CD4-positive, alpha-beta T cell treated with Interferon gamma for 1 hour (primary cell): ENCODE data around the gene TNS2.
A peak's percentile ranks its signal among the peaks of the same experiment; 100 is the strongest.

Source experiments
- DNase-seq: peaks from one replicate; pipeline ENCODE4 v3.0.0-alpha.2; 2020

TNS2 gene

DNA sequence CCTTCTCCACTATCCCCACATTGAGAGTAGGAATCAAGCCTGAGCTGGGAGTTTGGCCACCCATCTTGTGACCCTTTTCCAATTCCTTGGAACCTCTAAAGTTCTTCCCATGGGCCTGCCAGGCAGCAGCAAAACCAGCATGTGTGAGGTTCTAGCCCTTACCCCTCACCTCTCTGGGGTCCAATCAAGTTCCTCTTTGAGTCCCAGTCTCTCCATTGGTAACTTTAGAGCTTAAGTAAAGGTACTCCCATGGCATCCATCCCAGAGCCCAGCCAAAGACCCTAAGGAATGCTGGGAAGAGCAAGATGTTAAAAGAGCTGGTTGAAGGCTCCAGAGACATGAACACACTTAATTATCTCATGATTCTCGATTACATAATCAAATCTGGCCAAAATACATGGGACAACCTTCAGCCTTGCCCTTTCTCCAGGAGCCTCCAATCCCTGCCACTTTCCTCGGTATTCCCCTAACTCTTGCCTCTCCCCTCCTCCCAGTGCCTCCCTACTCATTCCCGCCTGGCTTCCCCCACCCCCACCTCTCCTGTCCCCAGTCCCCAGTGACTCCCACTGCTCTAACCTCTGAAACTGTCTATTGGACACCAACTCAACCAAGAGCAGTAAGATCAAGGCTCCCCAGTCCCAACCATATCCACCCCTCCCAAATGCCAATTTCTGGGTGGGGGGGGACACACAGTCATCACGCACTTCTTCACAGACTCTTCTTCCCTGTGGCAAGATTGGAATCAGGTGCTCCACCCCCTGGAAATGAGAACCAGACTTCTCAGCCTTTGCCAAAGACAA is 4.8 kb upstream of the TNS2 start:
- no peak for DNase-seq

DNA sequence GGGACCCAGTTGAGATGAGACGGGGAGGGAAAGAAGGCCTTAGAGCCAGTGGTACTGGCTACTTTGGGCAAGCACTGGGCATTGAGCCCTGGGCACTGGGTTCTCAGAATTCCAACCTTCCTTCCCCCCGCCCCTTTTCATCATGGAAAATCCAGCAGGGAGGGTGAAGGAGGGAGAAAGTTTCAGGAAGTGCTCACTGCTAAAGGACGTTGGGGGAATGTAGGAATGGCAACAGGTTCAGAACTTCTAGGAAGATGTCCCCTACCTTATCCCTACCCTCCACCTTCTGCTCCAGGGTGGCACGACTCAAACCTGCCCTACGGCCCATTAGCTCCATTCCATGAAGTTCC is 4.2 kb upstream of the TNS2 start:
- DNase-seq, result no peak

DNA sequence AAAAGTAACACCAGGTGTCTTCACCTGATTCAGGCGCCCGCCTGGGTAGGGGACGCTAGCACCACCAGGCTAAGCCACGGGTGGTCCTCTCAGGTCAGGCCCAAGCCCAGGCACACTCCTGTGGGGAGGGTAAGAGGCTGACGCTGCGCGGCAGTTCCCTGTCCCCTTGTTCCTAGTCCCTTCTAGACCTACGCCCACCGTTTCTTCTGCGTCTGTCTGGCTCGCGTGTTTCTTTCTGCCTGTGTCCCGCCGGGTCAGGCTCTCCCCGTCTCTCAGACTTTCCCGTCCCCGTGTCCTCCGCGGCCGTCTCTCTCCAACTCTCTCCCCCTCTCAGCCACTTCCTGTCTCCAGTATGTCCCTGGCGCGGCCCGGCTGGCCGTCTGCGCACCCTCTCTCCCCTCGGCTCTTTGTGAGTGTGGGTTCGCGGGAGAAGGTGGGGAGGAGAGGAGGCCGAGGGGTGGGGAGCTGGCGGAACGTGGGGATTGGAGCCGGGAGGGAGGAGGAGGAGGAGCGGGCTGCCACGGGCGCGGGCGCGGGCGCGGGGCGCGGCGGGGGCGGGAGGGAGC is 3.1 kb upstream of the TNS2 start:
- no peak for DNase-seq

DNA sequence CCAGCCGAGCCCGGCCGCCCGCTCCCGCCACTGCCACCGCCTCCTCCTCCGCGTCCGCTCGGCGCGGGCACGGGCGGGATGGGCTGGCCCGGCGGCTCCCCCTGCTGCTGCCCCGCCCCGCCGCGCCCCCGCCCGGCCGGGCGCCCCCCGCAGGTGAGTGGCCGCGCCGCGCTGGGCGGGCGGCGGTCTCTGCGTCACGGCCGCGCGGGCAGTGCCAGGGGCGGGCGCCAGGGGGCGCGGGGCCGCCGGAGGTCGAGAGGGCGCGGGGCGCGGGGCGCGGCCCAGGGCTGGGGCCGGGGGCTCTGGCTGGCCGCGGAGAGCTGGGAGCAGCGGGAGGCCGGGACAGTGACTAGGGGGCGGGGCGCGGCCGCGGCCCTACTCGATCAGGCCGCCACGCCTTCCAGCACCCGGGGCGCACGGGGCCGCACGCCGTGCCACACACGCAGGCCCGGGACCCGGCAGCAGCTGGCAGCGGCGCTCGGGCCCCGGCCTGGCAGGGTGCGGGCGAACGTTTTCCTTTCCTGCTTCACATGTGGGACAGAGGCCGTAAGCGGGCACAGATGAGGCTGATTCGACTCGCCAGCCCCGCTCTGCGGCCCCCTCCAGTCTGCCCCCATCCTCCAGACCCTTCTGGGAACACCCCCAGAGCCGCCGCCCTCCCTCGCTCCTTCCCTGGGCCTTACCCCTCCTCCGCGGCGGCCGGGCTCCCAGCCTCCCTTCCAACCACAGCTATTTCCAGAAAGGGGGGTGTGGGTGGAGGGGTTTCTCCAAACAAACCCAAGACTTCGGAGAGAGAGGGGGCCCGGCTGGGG is 2.4 kb upstream of the TNS2 start:
- peak; percentile 70 for DNase-seq

DNA sequence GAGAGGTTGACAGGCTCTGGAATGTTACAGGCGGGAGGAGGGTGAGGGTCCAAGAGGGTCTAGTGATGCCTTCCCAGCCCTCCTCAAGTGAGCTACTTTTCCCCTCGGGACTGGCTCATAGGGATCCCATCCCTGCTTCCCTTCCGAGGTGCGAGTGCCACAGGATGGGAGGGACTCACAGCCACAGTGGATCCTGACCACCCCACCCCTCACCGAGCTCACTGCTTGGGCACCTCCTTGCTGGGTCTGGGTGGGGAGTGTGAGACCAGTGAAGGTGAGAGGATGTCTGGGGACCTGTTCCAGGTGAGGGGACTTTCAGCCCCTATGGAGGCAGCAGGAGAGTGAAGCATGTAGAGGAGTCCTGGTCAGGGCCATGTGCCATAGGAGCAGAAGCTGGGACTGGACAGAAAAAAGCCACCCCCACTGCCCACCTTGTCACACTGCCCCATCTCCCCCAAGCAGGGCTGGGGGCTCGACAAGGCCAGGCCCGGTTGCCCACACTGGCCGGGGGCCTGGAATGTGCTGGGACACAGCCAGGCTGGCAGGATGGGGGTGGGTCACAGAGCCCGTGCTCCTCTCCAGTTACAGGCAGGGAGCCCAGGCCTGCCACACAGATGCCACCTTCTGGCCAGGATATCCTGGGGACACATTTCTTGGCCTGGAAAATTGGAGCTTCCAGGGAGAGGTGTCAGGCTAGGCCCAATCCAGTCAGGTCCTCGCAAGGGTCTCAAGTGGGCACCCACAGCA is 1.7 kb upstream of the TNS2 start:
- DNase-seq, result no peak

DNA sequence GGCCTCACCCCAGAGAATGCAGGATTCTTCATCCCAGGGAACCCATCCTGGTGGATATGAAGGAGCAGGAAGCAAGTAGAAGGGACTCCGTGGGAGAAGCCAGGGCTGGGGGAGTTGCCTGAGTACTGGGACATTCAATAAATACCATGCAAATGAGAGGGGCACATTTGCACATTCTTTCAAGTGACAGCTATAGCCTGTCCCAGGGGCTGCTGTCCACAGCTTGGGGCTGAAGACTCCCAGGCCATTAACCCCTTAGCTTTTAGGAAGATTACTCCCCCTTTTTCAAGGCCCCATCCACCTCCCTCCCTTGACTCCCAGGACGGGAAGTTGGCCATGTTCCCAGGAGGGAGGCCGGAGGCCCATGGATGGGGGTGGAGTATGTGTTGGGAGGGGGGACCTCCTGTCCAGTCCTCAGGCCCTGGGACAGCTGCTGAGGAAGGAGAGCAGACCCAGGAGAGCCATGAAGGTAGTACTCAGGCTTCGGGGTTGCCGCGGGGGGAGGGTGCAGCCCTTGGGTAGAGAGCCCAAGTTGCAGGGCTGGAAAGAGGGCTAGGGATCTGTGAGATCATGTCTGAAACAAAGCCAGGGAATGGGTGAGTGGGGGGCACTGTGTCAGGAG is 974 bp upstream of the TNS2 start:
- DNase-seq, result no peak

DNA sequence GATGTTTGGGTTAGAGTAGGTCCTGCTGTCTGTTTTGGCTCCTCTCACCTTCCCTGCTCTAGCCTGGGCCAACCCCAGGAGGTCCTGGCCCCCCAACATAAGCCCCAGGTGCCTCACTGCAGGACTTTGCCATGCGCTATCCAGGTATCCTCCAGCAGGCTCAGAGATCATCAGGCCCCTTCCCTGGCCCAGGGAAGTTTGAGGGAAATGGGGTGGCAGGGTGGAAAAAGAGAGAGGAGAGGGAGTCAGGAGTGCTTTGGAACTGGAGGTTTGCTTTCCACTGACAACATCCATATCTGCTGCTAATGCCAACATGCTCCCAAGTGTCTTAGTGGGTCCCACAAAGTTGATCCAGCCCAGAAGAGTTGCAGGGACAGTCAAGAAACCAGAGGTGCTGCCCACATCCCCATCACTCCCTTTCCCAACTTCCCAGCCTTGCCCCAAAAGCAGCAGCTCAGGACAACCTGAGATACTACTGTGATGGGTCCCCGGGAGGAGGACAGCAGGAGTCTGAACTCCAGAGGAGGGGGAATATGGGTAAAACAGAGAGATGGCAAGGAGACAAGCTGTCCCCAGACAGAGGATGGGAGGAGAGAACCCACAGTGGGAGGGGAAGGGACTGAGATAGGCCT is 677 bp downstream of the TNS2 start:
- DNase-seq, result no peak

DNA sequence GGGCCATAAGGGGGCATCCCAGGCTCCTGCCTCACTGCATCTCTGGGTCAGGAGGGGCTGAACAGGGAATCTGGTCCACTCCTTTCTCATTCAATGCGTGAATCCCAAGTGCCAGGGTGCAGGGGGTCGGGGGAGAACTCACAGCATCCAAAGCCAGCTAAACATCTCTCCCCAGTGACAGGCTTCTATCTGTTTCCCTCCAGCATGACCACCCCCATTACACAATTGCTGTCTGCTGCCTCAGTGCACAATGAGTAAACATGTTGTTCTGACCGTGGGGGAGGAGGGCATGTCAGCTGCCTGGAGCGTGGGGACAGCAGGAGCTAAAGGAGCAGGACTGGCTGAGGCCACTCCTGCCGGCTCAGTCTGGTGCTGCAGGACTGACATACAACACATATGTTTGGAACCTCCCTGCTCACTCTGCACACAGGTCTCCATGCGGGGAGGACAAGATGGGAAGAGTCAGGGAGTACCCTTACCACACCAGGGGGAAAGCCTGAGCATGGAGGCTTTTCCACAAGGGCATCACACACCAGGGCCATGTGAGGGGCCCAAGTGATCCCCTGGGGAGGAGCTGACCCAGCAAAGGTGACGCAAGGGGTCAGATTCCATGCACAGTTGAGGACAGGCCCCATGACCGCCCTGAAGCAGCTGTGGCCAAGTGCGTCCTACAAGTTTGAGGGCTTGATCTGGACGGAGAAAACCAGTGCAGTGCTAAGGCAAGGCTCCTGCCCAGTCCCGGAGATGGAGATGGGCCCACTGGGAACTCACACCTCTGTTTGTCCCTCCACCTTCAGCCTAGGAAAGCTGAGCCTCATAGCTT is 1.4 kb downstream of the TNS2 start:
- no peak for DNase-seq

DNA sequence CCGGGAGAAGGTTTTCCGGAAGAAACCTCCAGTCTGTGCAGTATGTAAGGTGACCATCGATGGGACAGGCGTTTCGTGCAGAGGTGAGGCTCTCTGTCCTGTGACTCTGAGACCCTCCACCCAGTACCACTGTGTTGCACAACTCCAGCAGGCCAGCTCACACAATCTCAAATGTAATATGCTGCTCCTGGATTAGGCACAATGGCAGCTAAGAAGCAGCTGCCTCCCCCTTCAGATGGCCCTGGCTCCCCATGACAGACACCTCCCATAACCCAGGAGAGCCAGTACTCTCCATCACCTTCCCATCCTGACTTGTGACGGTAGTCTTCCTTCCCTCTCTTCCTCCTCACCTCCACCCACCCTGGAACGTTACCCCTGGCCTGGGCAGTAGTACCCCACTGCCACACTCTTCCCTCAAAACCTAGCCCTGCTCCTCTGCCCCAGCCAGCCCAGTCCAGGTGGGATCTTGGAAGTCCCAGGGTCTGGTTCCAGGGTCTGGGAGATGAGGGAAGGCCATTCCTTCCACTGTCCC is 2.1 kb downstream of the TNS2 start:
- no peak for DNase-seq

DNA sequence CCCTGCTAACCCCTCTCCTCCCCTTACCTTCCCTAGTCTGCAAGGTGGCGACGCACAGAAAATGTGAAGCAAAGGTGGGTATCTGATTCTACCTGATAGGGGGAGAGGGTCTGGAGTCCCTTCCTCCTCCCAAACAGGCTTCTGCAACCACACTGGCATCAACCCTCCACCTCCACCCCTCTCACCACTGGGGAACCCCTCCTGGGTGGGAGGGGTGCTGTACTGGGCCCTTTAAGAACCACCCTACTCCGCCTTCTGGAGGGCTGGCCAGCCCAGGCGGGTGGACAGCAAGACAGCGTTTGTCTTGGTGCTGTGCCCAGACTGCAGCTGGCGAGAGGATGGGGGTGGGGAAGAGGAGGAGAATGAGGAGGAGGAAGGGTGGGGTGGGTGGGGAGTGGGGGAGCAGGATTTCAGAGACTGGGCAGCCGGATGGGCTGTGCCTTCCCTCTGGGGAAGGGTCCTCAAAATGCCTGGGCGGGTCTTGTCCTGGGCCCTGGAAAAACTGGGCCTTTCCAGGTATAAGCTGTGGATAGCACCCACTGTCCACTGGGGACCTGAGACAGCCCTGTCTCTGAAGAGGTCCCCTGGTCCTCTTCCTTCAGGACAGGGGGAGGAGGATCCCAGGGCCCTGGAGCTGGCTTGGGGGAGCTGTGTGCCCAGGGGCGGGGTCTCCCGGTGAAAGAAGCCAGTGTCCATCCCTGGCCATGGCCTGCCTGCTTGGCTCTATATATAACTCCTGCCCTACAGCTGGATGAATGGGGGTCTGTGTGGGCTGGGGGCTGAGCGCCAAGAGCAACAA is 2.8 kb downstream of the TNS2 start:
- no peak for DNase-seq

DNA sequence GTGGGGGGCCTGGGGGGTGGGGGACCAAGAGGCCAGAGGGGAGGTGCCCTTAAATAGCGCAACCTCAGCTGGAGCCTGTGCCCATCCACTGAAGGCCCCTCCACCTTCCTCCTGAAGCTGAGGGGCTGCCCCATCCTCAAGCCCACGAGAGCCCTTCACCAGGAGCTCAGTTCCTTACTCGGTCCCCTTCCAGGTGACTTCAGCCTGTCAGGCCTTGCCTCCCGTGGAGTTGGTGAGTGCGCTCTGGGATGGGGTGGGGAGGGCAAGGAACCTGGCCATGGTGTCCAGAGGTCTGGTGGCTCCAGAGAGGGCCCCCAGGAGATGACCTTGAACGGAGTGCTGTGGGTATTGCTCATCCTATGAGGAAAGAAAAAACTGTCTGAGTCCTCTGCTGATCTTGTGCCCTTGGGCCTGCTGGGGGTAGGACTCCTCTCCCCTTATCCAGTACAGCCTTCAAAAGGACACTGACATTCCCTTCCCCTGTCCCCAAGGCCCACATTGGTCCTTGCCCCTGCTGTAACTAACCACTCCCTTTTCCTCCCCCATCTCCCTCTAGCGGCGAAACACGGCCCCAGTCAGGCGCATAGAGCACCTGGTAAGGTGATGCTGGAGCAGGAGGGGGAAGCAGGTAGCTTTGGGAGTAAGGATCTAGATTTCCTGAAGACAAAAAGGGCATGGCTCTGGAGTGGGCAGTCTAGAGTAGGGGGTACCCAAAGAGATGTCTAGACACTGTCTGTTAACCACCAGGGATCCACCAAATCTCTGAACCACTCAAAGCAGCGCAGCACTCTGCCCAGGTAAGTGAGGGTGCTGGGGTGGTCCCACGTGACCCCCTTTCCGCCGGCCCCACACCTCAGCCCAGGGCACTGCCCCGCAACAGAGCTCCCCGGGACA is 3.6 kb downstream of the TNS2 start:
- DNase-seq, result peak; percentile 43

DNA sequence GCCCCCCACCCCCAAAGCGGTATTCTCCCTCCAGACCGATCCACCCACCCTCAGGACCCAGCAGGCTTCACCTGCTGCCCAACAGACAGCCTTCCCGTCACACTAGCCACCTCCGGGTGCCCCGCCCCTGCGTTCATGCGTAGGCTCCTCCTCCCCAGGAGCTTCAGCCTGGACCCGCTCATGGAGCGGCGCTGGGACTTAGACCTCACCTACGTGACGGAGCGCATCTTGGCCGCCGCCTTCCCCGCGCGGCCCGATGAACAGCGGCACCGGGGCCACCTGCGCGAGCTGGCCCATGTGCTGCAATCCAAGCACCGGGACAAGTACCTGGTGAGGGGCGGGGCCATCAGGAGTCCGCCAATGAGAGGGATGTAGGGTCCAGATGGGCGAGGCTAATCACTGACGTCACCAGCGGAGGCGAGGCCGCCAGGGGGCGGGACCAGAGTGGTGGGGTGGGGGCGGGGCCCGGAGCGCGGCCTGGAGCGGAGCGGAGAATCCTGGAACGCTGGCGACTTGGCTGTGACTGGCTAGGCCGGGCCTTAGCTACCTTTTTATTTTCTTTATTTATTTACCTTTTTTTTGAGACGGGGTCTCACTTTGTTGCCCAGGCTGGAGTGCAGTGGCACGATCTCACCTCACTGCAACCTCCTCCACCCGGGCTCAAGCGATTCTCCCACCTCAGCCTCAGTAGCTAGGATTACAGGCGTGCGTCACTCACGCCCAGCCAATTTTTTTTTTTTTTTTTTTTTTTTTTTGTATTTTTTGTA is 4.4 kb downstream of the TNS2 start:
- DNase-seq, result peak; percentile 92

DNA sequence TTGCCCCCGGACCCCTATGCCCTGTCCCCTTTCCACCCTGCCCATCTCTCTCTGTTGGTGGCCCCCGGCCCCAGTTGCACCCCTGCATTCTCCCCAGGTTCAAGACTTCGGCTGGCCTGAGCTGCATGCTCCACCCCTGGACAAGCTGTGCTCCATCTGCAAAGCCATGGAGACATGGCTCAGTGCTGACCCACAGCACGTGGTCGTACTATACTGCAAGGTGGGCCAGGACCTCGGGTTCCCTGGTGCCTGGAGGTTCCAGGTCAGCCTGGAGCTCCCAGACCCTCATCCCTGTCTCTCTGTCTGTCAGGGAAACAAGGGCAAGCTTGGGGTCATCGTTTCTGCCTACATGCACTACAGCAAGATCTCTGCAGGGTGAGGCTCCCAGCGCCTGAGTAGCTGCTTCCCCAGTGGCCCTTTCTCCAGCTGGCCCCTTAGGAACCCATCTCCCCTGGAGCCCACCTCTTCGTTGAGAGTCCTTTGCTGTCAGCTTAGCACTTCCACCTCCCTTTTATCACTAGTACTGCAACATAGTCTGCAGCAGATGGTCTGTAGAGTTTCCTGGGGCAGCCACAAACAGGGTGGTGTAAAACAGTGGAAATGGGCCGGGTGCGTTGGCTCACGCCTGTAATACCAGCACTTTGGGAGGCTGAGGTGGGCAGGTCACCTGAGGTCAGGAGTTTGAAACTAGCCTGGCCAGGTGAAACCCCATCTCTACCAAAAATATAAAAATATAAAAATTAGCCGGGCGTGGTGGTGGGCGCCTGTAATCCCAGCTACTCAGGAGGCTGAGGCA is 5.8 kb downstream of the TNS2 start:
- no peak for DNase-seq

DNA sequence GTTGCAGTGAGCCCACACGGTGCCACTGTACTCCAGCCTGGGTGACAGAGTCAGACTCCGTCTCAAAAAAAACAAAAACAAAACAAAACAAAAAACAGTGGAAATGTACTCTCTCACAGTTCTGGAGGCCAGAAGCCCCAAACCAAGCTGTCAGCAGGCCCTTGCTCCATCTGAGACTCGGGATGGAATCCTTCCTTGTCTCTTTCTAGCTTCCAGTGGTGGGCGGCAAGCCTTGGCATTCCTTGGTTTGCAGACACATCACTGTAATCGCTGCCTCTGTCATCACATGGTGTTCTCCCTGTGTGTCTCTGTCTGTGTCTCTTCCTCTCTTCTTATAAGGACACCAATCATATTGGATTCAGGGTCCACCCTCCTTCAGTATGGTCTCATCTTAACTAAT is 6.4 kb downstream of the TNS2 start:
- DNase-seq, result no peak

DNA sequence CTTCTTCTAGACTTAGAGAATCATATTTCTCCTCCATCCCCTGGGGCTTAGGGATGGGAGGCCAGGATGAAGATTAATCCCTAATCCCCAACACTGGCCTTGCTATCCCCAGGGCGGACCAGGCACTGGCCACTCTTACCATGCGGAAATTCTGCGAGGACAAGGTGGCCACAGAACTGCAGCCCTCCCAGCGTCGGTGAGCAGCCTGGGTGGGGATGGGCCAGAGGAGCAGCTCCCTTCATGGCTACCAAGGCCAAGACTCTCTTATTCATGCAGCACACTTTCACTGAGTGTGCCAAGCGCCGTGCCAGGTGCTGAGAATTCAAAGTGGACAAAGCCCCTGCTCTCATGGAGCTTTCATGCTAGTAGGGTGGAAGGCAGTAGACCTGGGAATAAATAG is 7.0 kb downstream of the TNS2 start:
- no peak for DNase-seq

DNA sequence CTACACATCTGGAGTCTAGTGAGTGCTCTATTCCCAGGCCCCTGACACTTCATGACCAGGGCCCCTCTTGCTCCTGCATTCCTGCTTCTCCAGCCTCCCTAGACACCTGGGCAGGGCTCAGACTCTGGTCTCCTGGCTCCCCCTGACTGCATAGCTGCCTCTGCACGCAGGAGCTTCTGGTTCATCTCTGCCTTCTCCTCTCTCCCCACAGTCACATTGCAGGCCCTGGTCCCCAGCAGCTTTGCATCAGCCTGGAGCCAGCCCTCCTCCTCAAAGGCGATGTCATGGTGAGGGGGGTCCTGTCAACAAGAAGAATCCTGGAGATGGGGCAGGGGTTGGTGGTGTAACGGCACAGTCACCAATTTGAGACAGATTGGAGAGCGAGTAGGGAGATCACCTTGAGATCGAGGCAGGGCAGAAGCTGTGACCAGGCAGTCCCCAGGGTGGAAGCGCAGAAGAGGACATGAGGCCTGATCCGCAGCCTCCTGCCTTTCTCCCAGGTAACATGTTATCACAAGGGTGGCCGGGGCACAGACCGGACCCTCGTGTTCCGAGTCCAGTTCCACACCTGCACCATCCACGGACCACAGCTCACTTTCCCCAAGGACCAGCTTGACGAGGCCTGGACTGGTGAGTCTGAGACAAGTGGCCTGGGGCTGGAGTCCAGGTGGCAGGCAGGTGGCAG is 8.1 kb downstream of the TNS2 start:
- no peak for DNase-seq
